Measurements from ENCODE around the gene TEX53. TPM values are rescaled to one million over a fixed set of nuclear protein-coding genes. Genes with fewer than 3 reads are reported as not detected.

Gene TEX53
- total and polyA plus RNA-seq, 2 of the 8 experiments (the other 6 are each of a cell fraction or from before 2014, with no cell fraction given) = not detected

DNA sequence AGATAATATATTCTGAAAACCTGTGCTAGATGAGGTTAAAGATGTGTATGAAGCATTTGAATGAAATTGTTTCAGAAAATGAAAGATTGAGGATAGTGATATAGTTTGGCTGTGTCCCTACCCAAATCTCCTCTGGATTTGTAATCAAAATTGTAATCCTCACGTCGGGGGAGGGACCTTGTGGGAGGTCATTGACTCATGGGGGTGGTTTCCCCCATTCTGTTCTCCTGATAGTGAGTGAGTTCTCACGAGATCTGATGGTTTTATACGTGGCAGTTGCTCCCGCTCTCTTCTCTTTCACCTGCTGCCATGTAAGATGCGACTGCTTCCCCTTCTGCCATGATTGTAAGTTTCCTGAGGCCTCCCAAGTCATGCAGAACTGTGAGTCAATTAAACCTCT, 26.4 kb upstream of the TEX53 start:
- no peak overlapping the region for H3K27ac ChIP-seq (ENCODE audit: low read depth, low read length)
- H3K4ac ChIP-seq (replicated peaks; ENCODE audit: insufficient read length, low read depth, low read length) = no peak overlapping the region
- H3K79me2 ChIP-seq (ENCODE audit: control insufficient read depth in 1 of 2, insufficient read depth in 2 of 2, low read length in 2 of 2) = no peaks in the 10 kb centered on the region
- no peak for DNase-seq (ENCODE audit: low read depth in 1 of 2, low spot score in 2 of 2)
- H3K4me3 ChIP-seq (ENCODE audit: extremely low read depth in 1 of 4, insufficient read depth in 2 of 4, low read depth in 3 of 4, low read length in 4 of 4) = no peak overlapping the region
- ChIA-PET POLR2A (ENCODE audit: partially characterized antibody) (no interaction called here), CTCF (ENCODE audit: partially characterized antibody) (interaction anchor here (0.6 to 10.6 kb wide), 11 partner anchors 22 to 330 kb away, joined by 3 to 171 read pairs (median 21); partner anchors contain the start of gene TEX53)
- no peak overlapping the region for H3K18ac ChIP-seq (ENCODE audit: extremely low read depth, low read length)
- H3K4me1 ChIP-seq (replicated peaks in 1 of 4; ENCODE audit: control insufficient read depth in 3 of 4, insufficient read depth in 4 of 4, low read length in 3 of 4) = no peaks in the 10 kb centered on the region
- H3K27me3 ChIP-seq (replicated peaks in 1 of 4; ENCODE audit: control insufficient read depth in 3 of 4, extremely low read depth in 1 of 4, insufficient read depth in 3 of 4, low read length in 3 of 4) = no peaks in the 10 kb centered on the region; a peak in 2 of 7 replicates
- H2BK20ac ChIP-seq (ENCODE audit: low read length) = no peak overlapping the region
- H2BK120ac ChIP-seq (replicated peaks; ENCODE audit: low read depth, low read length) = no peak overlapping the region
- H3K79me1 ChIP-seq (ENCODE audit: low read depth, low read length) = no peaks in the 10 kb centered on the region
- no peak overlapping the region for H4K8ac ChIP-seq (ENCODE audit: extremely low read depth, insufficient read depth, low read length)
- no peak overlapping the region for H2AFZ ChIP-seq (ENCODE audit: low read length)
- no peaks in the 10 kb centered on the region for H3K36me3 ChIP-seq (ENCODE audit: control insufficient read depth in 2 of 4, insufficient read depth in 4 of 4, low read length in 3 of 4)
- no peak overlapping the region for H2BK5ac ChIP-seq (ENCODE audit: low read depth, low read length)
- H3K4me2 ChIP-seq (ENCODE audit: insufficient read depth in 1 of 2, low read depth in 2 of 2, low read length in 2 of 2) = no peak overlapping the region
- no peak overlapping the region for H3K14ac ChIP-seq (ENCODE audit: insufficient read length)
- H3K23ac ChIP-seq (ENCODE audit: insufficient read length) = no peak overlapping the region
- 87% methylated on average over 6 of the region's 6 CpGs; no CpG with 5 or more reads in 1 of the 2 experiments for WGBS, 2 experiments (ENCODE audit: extremely low coverage in 1 of 2, insufficient coverage in 1 of 2, insufficient read length in 1 of 2, insufficient replicate concordance in 2 of 2, low coverage in 1 of 2, low lambda C conversion rate in 2 of 2, missing lambda C conversion rate in 1 of 2)
- no peak overlapping the region for H2BK12ac ChIP-seq (ENCODE audit: low read depth, low read length)
- no peak overlapping the region for H4K91ac ChIP-seq (replicated peaks; ENCODE audit: insufficient read length, low read length)
- H2BK15ac ChIP-seq (ENCODE audit: low read length) = no peak overlapping the region
- FAIRE-seq = no peak
- no peaks in the 10 kb centered on the region for H3K23me2 ChIP-seq (ENCODE audit: low read depth, low read length)
- no peaks in the 10 kb centered on the region for H3K9me3 ChIP-seq (ENCODE audit: insufficient read depth in 2 of 2, low read depth in 1 of 2, low read length in 1 of 2)
- H3K56ac ChIP-seq (replicated peaks; ENCODE audit: insufficient read length, low read depth, low read length) = no peak overlapping the region
- no peak overlapping the region for H2AK5ac ChIP-seq (ENCODE audit: low read depth, low read length)
- no peak overlapping the region for H3K9ac ChIP-seq (replicated peaks in 1 of 4; ENCODE audit: extremely low read depth in 1 of 4, low read depth in 3 of 4, low read length in 3 of 4)
- no peaks in the 10 kb centered on the region for H4K20me1 ChIP-seq (replicated peaks in 1 of 2; ENCODE audit: control insufficient read depth in 1 of 2, insufficient read depth in 2 of 2, low read length in 2 of 2)
- H4K5ac ChIP-seq (ENCODE audit: insufficient read length, low read depth, low read length) = no peak overlapping the region
- no peak for TF ChIP-seq SRF (IDR thresholded peaks at IDR 0.05; ENCODE audit: low read depth, low read length)
- no peak for TF ChIP-seq RXRA (IDR thresholded peaks at IDR 0.05; ENCODE audit: insufficient read depth, low read depth, low read length)
- no peak for TF ChIP-seq TAF7 (optimal IDR thresholded peaks at IDR 0.05; ENCODE audit: borderline replicate concordance, low read depth, low read length)
- no peak for TF ChIP-seq SP1 (IDR thresholded peaks at IDR 0.05; ENCODE audit: low read depth, low read length)
- no peak for TF ChIP-seq EZH2 (IDR thresholded peaks at IDR 0.05; ENCODE audit: low read depth, low read length, severe bottlenecking)
- no peak for TF ChIP-seq KDM1A (IDR thresholded peaks at IDR 0.05; ENCODE audit: borderline replicate concordance, low read length)
- TF ChIP-seq RNF2 (IDR thresholded peaks at IDR 0.05; ENCODE audit: borderline replicate concordance, low read depth, low read length, missing control alignments, poor library complexity, severe bottlenecking) = no peak
- no peak for TF ChIP-seq CBX5 (IDR thresholded peaks at IDR 0.05; ENCODE audit: low read depth, low read length)
- TF ChIP-seq HDAC6 (IDR thresholded peaks at IDR 0.05; ENCODE audit: low read depth, low read length) = no peak
- no peak for TF ChIP-seq POLR2A (IDR thresholded peaks at IDR 0.05; ENCODE audit: control extremely low read depth in 1 of 2, low read depth in 2 of 2, low read length in 2 of 2)
- TF ChIP-seq JUN (IDR thresholded peaks at IDR 0.05; ENCODE audit: low read depth, low read length) = no peak
- TF ChIP-seq EGR1 (IDR thresholded peaks at IDR 0.05; ENCODE audit: borderline replicate concordance, low read depth, low read length) = no peak

All from H1 (cell line).